Duodenal mucosa (tissue), 2 donors: Measurements from ENCODE around the gene INAVA.
A peak's percentile ranks its signal among the peaks of the same experiment; 100 is the strongest.

Experiments used
- H3K27ac ChIP-seq: one replicate; pipeline ENCODE4 v1.7.0; 2013; ENCODE audit warnings: low read depth, low read length
- H3K27me3 ChIP-seq, 2 donors: one replicate each; pipeline ENCODE4 v1.7.0; 2013; ENCODE audit warnings: low read length in 2 of 2, control low read depth in 1 of 2; ENCODE audit not compliant: insufficient read depth in 2 of 2, control insufficient read depth in 1 of 2
- H3K36me3 ChIP-seq, 2 donors: one replicate each; pipeline ENCODE4 v1.7.0; 2013; ENCODE audit warnings: low read length in 2 of 2, control low read depth in 1 of 2; ENCODE audit not compliant: insufficient read depth in 2 of 2, control insufficient read depth in 1 of 2
- H3K4me1 ChIP-seq, 2 donors: one replicate each; pipeline ENCODE4 v1.7.0; 2013; ENCODE audit warnings: low read length in 2 of 2, control low read depth in 1 of 2; ENCODE audit not compliant: insufficient read depth in 2 of 2, control insufficient read depth in 1 of 2
- H3K4me3 ChIP-seq, 2 donors: one replicate each; pipeline ENCODE4 v1.7.0; 2013; ENCODE audit warnings: low read length in 2 of 2, low read depth in 1 of 2
- H3K9ac ChIP-seq, 2 donors: one replicate each; pipeline ENCODE4 v1.7.0; 2013; ENCODE audit warnings: low read length in 2 of 2, low read depth in 1 of 2
- H3K9me3 ChIP-seq, 2 donors: one replicate each; pipeline ENCODE4 v1.7.0; 2013; ENCODE audit warnings: low read length in 2 of 2, control low read depth in 1 of 2; ENCODE audit not compliant: control insufficient read depth in 1 of 2

INAVA gene, protein sequence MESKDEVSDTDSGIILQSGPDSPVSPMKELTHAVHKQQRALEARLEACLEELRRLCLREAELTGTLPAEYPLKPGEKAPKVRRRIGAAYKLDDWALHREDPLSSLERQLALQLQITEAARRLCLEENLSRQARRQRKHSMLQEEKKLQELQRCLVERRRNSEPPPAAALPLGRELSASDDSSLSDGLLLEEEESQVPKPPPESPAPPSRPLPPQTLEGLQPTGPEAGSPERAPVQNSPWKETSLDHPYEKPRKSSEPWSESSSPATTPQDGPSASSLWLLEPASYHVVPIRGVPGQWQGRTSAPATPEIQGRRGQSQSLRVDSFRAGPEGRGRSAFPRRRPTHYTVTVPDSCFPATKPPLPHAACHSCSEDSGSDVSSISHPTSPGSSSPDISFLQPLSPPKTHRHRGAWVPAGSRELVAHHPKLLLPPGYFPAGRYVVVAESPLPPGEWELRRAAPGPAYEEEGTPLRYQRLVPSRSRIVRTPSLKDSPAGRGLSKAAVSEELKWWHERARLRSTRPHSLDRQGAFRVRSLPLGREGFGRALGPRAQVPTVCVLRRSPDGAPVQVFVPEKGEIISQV

DNA sequence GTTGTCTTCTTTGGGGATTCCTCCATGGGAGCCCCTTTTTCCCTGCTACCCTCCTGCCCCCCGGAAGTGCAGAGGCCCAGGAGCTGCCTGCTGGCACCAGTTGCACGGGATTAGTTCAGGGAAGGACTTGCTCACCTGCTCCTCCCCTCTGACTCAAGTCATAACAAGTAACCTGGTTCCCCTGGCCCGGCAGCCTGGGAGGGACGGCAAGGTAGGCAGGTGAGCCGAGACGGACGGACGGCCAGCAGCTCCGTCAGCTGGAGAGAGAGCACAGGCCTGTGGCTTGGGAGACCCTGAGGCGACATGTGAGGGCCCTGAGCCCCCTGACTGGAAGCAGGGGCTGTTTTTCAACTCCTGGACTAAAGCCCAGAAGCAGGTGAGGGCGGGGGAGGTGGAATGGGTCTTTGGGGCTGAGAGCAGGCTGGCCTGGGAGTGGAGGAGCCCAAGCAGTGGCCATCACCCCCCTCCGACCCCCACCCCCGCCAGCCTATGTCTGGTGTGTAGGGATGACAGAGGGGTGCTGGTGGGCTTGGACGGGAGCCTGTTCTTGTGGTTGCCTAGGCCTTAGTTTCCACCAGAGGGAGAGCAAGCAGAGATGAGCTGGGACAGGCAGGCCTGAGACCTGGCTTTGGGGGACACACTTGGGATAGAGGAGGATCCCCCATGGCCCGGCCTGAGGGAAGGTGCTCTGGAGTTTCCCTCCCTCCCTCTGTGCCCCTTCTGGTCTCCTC, at the start of gene INAVA:
TSS of gene INAVA (plus strand) at position 189 of the 731 bp plus-strand sequence. CDS start 3,501 bp downstream, outside the sequence.
- Histone ChIP-seq H3K9me3 (no peaks in the 10 kb centered on the region), H3K4me1 (peaks cover 52 to 68% of the 10 kb centered on the region in 2 donors), H3K9ac (peak within 1 kb of the TSS; percentile 91 to 92), H3K27me3 (no peaks in the 10 kb centered on the region), H3K27ac (peak within 1 kb of the TSS; percentile 97), H3K4me3 (peak within 1 kb of the TSS; percentile 88 to 89), H3K36me3 (peaks cover 18 to 19% of the 10 kb centered on the region in 2 donors)

DNA sequence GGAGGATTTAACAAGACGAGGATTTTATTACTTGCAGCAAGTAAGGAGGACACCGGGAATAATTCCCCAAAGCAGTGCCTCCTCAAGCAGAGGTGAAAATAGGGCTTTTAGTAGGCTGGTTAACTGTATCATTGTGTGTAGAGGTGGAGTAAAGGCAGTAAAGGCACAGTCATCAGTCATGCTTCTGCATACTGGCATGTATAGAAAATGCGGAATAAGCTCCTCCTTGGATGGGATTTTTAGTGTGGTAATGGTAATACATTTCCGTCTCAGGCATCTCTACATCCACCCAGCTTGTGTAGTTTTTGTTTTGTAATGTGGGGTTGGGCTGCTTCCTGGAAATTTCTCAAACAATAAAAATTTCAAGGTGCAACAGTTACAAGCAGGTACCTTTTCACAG, 49.3 kb upstream of the INAVA start:
- Histone ChIP-seq H3K36me3 (peaks cover 5 to 16% of the 10 kb centered on the region in 2 donors), H3K27me3 (no peaks in the 10 kb centered on the region), H3K27ac (no peak overlapping the region), H3K4me1 (no peaks in the 10 kb centered on the region), H3K4me3 (no peak overlapping the region), H3K9ac (no peak overlapping the region), H3K9me3 (no peaks in the 10 kb centered on the region)

DNA sequence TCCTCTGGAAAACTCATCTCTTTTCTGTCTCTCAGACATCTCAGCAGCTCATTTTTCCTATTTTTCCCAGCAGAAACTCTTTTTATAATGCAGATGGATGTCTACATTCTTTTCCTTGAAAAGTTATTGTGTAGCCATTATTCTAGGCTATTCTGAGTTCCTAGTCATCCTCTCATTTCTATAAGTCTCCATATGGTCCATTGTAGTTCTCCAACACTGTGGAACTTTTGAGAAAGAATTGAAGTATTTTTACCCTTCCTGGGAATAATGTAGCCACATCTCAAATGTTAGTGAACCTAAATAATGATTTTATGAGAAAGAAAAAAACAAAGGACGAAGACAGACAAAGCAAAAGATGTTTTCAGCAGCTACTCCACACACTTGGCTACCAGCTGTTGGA, 48.3 kb upstream of the INAVA start:
- H3K27me3 ChIP-seq: no peaks in the 10 kb centered on the region
- peaks cover 5 to 16% of the 10 kb centered on the region in 2 donors for H3K36me3 ChIP-seq

DNA sequence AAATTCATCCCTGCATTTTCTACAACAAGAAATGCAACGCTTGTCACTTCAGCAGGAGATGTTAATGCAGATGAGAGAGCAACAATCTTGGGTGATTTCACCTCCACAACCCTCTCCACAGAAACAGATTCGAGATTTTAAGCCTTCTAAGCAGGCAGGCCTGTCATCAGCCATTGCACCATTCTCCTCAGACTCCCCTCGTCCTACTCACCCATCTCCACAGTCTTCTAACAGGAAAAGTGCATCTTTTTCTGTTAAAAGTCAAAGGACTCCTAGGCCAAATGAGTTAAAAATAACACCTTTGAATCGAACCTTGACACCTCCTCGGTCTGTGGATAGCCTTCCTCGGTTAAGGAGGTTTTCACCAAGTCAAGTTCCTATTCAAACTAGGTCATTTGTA, 45.3 kb upstream of the INAVA start:
- H3K4me3 ChIP-seq: no peak overlapping the region
- peaks cover 7 to 13% of the 10 kb centered on the region in 2 donors for H3K36me3 ChIP-seq
- no peaks in the 10 kb centered on the region for H3K4me1 ChIP-seq
- H3K27me3 ChIP-seq: no peaks in the 10 kb centered on the region
- no peaks in the 10 kb centered on the region for H3K9me3 ChIP-seq
- no peak overlapping the region for H3K27ac ChIP-seq
- H3K9ac ChIP-seq: no peak overlapping the region

More for the DNA sequence above, 48.3 kb upstream of the INAVA start:
- Histone ChIP-seq H3K4me3 (no peak overlapping the region), H3K4me1 (no peaks in the 10 kb centered on the region), H3K27ac (no peak overlapping the region), H3K9ac (no peak overlapping the region), H3K9me3 (no peaks in the 10 kb centered on the region)

DNA sequence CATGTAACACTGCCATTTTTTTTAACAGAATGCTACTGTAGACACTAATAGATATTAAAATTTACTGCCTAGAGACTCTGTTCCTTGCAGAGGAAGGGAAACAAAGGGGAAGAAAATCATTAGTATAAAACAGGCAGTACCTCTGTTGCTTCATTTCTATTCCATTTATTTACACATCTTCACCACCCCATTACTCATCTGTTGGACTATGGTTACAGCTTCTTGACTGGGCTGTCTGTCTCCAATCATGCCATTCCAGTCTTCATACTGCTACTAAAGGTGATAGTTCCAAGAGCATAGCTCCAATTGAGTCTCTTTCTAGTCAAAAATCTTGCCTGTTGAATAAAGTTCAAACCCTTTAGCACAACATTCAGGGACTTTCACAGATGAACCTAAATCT, 44.1 kb upstream of the INAVA start:
- no peak overlapping the region for H3K27ac ChIP-seq
- H3K4me3 ChIP-seq: no peak overlapping the region
- no peaks in the 10 kb centered on the region for H3K27me3 ChIP-seq
- H3K4me1 ChIP-seq: no peaks in the 10 kb centered on the region
- H3K36me3 ChIP-seq: peaks cover 7 to 13% of the 10 kb centered on the region in 2 donors
- no peaks in the 10 kb centered on the region for H3K9me3 ChIP-seq
- no peak overlapping the region for H3K9ac ChIP-seq

DNA sequence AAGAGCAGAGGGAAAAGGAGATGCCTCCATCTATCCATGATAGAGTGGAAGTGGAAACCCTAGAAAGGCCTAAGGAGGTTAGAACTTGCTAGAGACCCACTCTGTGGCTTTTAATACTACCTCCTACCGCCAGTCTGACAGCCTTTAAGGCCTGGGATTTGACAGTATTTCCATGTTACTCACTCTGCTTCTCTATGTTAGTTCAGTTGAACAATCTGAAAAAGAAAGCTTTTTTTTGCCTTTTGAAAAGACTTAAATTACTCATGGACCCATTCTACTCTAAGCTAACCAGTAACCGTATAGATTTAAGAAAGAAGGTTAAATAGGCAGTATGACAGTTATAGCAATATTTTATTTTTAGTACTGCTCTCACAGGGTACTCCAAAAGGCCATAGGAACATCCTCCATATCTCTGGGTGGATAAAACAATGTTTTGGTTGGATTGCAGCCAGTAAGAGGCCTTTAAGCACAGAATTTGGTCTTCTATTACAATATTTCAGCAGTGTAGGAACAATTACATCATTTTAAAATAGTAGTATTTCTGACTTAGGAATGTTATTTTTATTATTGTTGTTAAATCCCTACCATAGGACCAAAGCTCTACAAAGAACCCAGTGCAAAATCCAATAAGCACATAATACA, 37.9 kb upstream of the INAVA start:
- Histone ChIP-seq H3K27ac (no peak overlapping the region), H3K27me3 (no peaks in the 10 kb centered on the region), H3K9me3 (no peaks in the 10 kb centered on the region), H3K4me3 (no peak overlapping the region), H3K36me3 (peaks cover 0 to 8% of the 10 kb centered on the region in 2 donors), H3K4me1 (no peaks in the 10 kb centered on the region), H3K9ac (no peak overlapping the region)

DNA sequence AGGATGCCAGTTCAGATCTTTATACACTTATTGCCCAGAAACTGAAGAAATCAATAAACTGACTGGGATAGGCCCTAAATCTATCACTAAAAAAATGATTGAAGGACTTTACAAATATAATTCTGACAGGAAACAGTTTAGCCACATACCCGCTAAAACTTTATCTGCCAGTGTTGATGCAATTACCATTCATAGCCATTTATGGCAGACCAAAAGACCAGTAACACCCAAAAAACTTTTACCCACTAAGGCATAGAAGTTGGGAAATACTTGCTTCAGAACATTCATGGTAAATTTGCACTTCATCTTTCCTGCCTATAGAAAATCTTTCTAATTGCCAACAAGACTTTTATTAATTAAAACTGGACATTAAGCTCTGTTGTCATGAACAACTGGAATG, 36.9 kb upstream of the INAVA start:
- no peaks in the 10 kb centered on the region for H3K27me3 ChIP-seq
- peaks cover 0 to 8% of the 10 kb centered on the region in 2 donors for H3K36me3 ChIP-seq
- no peak overlapping the region for H3K27ac ChIP-seq
- no peaks in the 10 kb centered on the region for H3K9me3 ChIP-seq
- H3K4me3 ChIP-seq: no peak overlapping the region
- H3K4me1 ChIP-seq: no peaks in the 10 kb centered on the region
- no peak overlapping the region for H3K9ac ChIP-seq

DNA sequence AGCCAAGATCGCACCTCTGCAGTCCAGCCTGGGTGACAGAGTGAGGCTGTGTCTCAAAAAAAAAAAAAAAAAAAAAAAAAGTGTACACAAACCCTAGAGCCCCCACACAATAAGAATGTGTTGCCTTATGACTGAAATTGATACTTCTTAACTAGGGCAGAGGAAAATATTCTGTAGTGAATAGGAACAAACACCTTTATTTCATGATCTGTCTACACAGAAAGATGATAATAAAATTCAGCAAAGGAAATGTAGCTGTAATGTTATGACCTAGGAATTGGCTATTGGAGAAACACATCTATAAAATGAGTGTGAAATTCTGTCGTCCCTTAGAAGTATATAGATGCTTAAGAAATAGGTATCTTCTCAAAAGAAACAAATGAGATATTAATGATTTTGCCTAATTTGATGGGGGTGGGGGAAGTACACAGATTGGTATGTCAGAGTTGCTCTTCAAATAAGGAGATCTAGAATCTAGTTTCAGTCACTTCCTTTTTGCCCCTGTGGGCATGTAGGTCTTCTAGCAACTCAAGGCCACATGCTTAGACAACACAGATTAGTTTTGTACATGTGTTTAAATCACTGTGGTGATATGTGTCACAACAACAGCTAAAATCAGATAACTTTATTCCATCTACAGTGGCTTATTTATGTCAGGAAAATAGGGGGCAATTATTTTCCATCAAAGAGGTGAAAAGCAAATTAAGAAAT, 32.6 kb upstream of the INAVA start:
- Histone ChIP-seq H3K9me3 (no peaks in the 10 kb centered on the region), H3K4me1 (peaks cover 0 to under 1% of the 10 kb centered on the region in 2 donors), H3K36me3 (peaks cover 0 to 2% of the 10 kb centered on the region in 2 donors), H3K27me3 (no peaks in the 10 kb centered on the region), H3K9ac (no peak overlapping the region), H3K27ac (no peak overlapping the region), H3K4me3 (no peak overlapping the region)

DNA sequence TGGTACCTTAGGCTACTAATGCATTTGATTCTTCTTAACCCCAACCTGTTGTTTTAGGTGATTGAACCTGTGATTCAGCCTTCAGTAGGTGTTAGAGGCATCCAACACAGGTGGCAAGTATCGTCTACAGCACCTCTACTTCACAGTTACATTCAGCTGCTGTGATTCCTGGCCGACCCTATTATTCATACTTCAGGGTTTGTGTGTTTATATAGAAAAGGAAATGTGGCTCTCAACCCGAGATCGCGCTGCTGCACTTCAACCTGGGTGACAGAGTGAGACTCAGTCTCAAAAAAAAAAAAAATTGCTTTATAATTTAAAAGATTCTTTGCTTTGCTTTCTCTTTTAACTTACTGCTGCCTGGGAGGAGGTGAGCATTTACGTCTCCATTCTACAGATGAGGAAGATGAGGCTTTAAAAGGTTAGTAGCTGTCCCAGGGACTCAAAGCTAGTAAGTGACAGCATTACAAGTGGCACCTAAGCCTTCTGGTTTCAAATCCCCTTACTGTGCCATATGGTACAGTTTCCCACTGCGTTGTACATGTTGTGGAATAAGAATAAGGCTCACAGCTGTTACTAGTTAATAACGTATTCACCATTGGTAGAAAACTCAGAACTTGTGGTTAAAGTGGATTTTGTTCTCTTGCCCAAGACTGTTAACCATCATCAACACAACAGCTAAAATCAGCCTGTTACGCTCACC, 31.8 kb upstream of the INAVA start:
- Histone ChIP-seq H3K36me3 (peaks cover 0 to 2% of the 10 kb centered on the region in 2 donors), H3K4me1 (peaks cover 2 to 7% of the 10 kb centered on the region in 2 donors), H3K9ac (no peak overlapping the region)

More for the DNA sequence above, 31.8 kb upstream of the INAVA start:
- no peak overlapping the region for H3K27ac ChIP-seq
- no peaks in the 10 kb centered on the region for H3K27me3 ChIP-seq
- no peak overlapping the region for H3K4me3 ChIP-seq
- H3K9me3 ChIP-seq: no peaks in the 10 kb centered on the region
